Ascending aorta (tissue), 2 donors: ENCODE measurements around the gene POPDC2. TPM values are rescaled to one million over a fixed set of nuclear protein-coding genes. Genes with fewer than 3 reads are reported as not detected.

Experiments used
- DNase-seq, 2 donors: peaks; one replicate each; pipeline ENCODE4 v3.0.0-alpha.2; 2019; ENCODE audit warnings: low spot score in 2 of 2
- H3K27ac ChIP-seq, 2 donors: fragments of 200-600 bp; sonication (generic); one replicate each; pipeline ENCODE4 v1.5.1; 2016 to 2017; ENCODE audit warnings: mild to moderate bottlenecking in 1 of 2
- H3K27me3 ChIP-seq: fragments of 200-600 bp; sonication (generic); one replicate; pipeline ENCODE4 v1.5.1; 2017
- H3K36me3 ChIP-seq, 2 donors: fragments of 200-600 bp; sonication (generic); one replicate each; pipeline ENCODE4 v1.5.1; 2016
- H3K4me1 ChIP-seq, 2 donors: fragments of 200-600 bp; sonication (generic); one replicate each; pipeline ENCODE4 v1.5.1; 2016 to 2017; ENCODE audit warnings: mild to moderate bottlenecking in 1 of 2
- H3K4me3 ChIP-seq, 2 donors: fragments of 200-600 bp; sonication (generic); one replicate each; pipeline ENCODE4 v1.5.1; 2016 to 2017; ENCODE audit warnings: mild to moderate bottlenecking in 1 of 2
- H3K9me3 ChIP-seq, 2 donors: fragments of 200-600 bp; sonication (generic); one replicate each; pipeline ENCODE4 v1.5.1; 2016
- CTCF ChIP-seq, 3 experiments: fragments of 200-600 bp in 2 of 3; fragments of 450-650 bp in 1 of 3; sonication (generic) in 2 of 3; IDR thresholded peaks; one replicate each; pipeline ENCODE4 v1.5.1; 2016 to 2019; ENCODE audit warnings: antibody characterized with exemption in 3 of 3, mild to moderate bottlenecking in 1 of 3, moderate library complexity in 1 of 3
- intact Hi-C: fragments of 100-400 bp; cut with DNase I; formaldehyde crosslinking; loops from one replicate; pipeline ENCODE4 v1.15.1; 2023
- total RNA-seq: library from RNA; depleted of rRNA; stranded (reverse); fragments of >200 nt; gene quantifications from one replicate; pipeline ENCODE4 v1.1.0, GENCODE V29; 2016

The POPDC2 gene
- total RNA-seq, 1 donor from 2014 or later, result 4.7 TPM

- DNase-seq, result no peak
- Histone ChIP-seq H3K9me3 (no peaks in the 10 kb centered on the region), H3K4me1 (no peaks in the 10 kb centered on the region), H3K36me3 (no peaks in the 10 kb centered on the region), H3K27me3 (no peaks in the 10 kb centered on the region), H3K27ac (no peak overlapping the region), H3K4me3 (no peak overlapping the region)
- intact Hi-C loops, result no loop called here
- no peak for TF ChIP-seq CTCF (IDR thresholded peaks at IDR 0.05)
These were observed 41.3 kb downstream of the POPDC2 start for GRCh38 chr3:119619094-119619493.

GRCh38 chr3:119616056-119616455 lies 44.3 kb downstream of the POPDC2 start:
- H3K36me3 ChIP-seq, result no peaks in the 10 kb centered on the region
- intact Hi-C loops, result no loop called here
- H3K4me3 ChIP-seq, result no peak overlapping the region
- no peak for TF ChIP-seq CTCF (IDR thresholded peaks at IDR 0.05)
- H3K27me3 ChIP-seq, result no peaks in the 10 kb centered on the region
- DNase-seq, result peak in 1 of 2 donors; percentile 37
- no peak overlapping the region for H3K27ac ChIP-seq
- no peaks in the 10 kb centered on the region for H3K4me1 ChIP-seq
- H3K9me3 ChIP-seq, result no peaks in the 10 kb centered on the region

- intact Hi-C loops, result no loop called here
- DNase-seq, result no peak
- Histone ChIP-seq H3K9me3 (no peaks in the 10 kb centered on the region), H3K27ac (no peak overlapping the region), H3K36me3 (no peaks in the 10 kb centered on the region), H3K4me1 (no peaks in the 10 kb centered on the region), H3K27me3 (no peaks in the 10 kb centered on the region), H3K4me3 (no peak overlapping the region)
- TF ChIP-seq CTCF (IDR thresholded peaks at IDR 0.05), result no peak
These were observed 46.5 kb downstream of the POPDC2 start for GRCh38 chr3:119613872-119614271.

GRCh38 chr3:119613201-119613600 lies 47.2 kb downstream of the POPDC2 start:
- Histone ChIP-seq H3K9me3 (no peaks in the 10 kb centered on the region), H3K4me1 (no peaks in the 10 kb centered on the region), H3K27ac (no peak overlapping the region), H3K27me3 (no peaks in the 10 kb centered on the region), H3K36me3 (no peaks in the 10 kb centered on the region), H3K4me3 (no peak overlapping the region)
- DNase-seq, result no peak
- intact Hi-C loops, result no loop called here
- no peak for TF ChIP-seq CTCF (IDR thresholded peaks at IDR 0.05)

- intact Hi-C loops, result no loop called here
- no peaks in the 10 kb centered on the region for H3K36me3 ChIP-seq
- no peak overlapping the region for H3K27ac ChIP-seq
- no peaks in the 10 kb centered on the region for H3K27me3 ChIP-seq
- no peak overlapping the region for H3K4me3 ChIP-seq
- no peaks in the 10 kb centered on the region for H3K9me3 ChIP-seq
- no peaks in the 10 kb centered on the region for H3K4me1 ChIP-seq
- TF ChIP-seq CTCF (IDR thresholded peaks at IDR 0.05), result no peak
- DNase-seq, result no peak
These were observed 48.7 kb downstream of the POPDC2 start for GRCh38 chr3:119611664-119612063.

DNA sequence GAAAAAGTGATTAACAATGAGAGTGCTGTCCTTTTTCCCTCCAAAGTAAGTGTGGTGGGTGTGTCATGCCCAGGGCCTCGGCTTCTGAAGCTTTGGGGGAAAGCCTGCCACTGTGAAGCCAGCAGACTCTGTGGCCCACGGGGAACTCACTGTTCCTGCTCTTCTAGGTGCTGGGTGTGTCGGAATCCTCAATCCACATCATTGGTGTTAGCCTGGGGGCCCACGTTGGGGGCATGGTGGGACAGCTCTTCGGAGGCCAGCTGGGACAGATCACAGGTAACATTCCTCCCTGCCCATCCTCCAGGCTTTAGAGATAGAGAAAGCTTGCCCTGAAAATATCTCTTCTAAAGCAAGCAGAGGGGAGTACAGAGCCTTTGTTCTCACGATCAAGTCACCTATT lies 51.1 kb downstream of the POPDC2 start:
- intact Hi-C loops, result no loop called here
- no peaks in the 10 kb centered on the region for H3K9me3 ChIP-seq

More for the DNA sequence above, 51.1 kb downstream of the POPDC2 start:
- H3K36me3 ChIP-seq, result no peaks in the 10 kb centered on the region
- H3K4me3 ChIP-seq, result no peak overlapping the region
- H3K27ac ChIP-seq, result no peak overlapping the region
- no peak for DNase-seq
- no peaks in the 10 kb centered on the region for H3K4me1 ChIP-seq
- no peak for TF ChIP-seq CTCF (IDR thresholded peaks at IDR 0.05)
- H3K27me3 ChIP-seq, result no peaks in the 10 kb centered on the region
